B cell (primary cell): ENCODE measurements around the gene ORAI3. TPM values are rescaled to one million over a fixed set of nuclear protein-coding genes. Genes with fewer than 3 reads are reported as not detected.

Source experiments
- ATAC-seq: fragments of 200-7000 bp; cut with Tn5 transposase; one replicate; pipeline ENCODE4 v1.10.0; 2021; ENCODE audit warnings: low read depth, mild to moderate bottlenecking, moderate number of reproducible peaks, moderate library complexity
- CTCF ChIA-PET: fragments of 350-600 bp; sonication (Branson Sonifier 250); formaldehyde crosslinking; loops from one replicate; lab custom pipeline; 2021; ENCODE audit warnings: antibody characterized with exemption, inconsistent platforms; lab: Charles Lee
- POLR2A ChIA-PET: fragments of 350-600 bp; sonication (Branson Sonifier 250); formaldehyde crosslinking; loops from one replicate; lab custom pipeline; 2021; ENCODE audit warnings: antibody characterized with exemption; lab: Charles Lee
- DNase-seq: peaks from one replicate; pipeline ENCODE4 v3.0.0; 2013
- H2AFZ ChIP-seq: 2 replicates; pipeline ENCODE4 v1.6.1; 2012; ENCODE audit warnings: mild to moderate bottlenecking, low read depth, low read length; ENCODE audit not compliant: insufficient read depth, poor library complexity, severe bottlenecking
- H3K27ac ChIP-seq, 2 donors: 1 replicate in 1 of 2; 2 replicates in 1 of 2; pipeline ENCODE4 v1.5.1; 2012 to 2013; ENCODE audit warnings: low read length in 2 of 2, mild to moderate bottlenecking in 2 of 2, moderate library complexity in 1 of 2
- H3K27me3 ChIP-seq, 4 experiments: fragments of 200-600 bp in 1 of 4; sonication (generic) in 1 of 4; replicated peaks in 1 of 4; 1 replicate in 2 of 4; 2 replicates in 2 of 4; pipeline versions ENCODE4 v1.6.1 to v1.7.0; 2013 to 2016; ENCODE audit warnings: low read length in 3 of 4, mild to moderate bottlenecking in 2 of 4, mixed read lengths in 1 of 4, moderate library complexity in 1 of 4; ENCODE audit not compliant: insufficient read depth in 4 of 4, control insufficient read depth in 3 of 4; ENCODE audit errors: control extremely low read depth in 1 of 4
- H3K36me3 ChIP-seq, 2 experiments: replicated peaks in 1 of 2; 1 replicate in 1 of 2; 2 replicates in 1 of 2; pipeline versions ENCODE4 v1.6.1 to v1.7.1; 2013; ENCODE audit warnings: low read length in 1 of 2; ENCODE audit not compliant: insufficient read depth in 2 of 2, control insufficient read depth in 1 of 2; ENCODE audit errors: control extremely low read depth in 1 of 2, extremely low read depth in 1 of 2
- H3K4me1 ChIP-seq, 2 donors: fragments of 200-600 bp in 1 of 2; sonication (generic) in 1 of 2; 1 replicate in 1 of 2; 2 replicates in 1 of 2; pipeline versions ENCODE4 v1.5.1 to v1.6.1; 2013 to 2017; ENCODE audit warnings: low read length in 2 of 2; ENCODE audit not compliant: control insufficient read depth in 2 of 2, insufficient read depth in 2 of 2
- H3K4me2 ChIP-seq: replicated peaks from 2 replicates; pipeline ENCODE3; 2012; ENCODE audit warnings: mild to moderate bottlenecking, low read depth, low read length; ENCODE audit not compliant: poor library complexity, severe bottlenecking
- H3K4me3 ChIP-seq, 5 experiments: fragments of 200-600 bp in 1 of 5; sonication (generic) in 1 of 5; 1 replicate in 3 of 5; 2 replicates in 2 of 5; pipeline versions ENCODE4 v1.5.1 to v1.7.0; 2011 to 2016; ENCODE audit warnings: low read length in 4 of 5, mild to moderate bottlenecking in 4 of 5, low read depth in 2 of 5, control low read depth in 1 of 5, moderate library complexity in 1 of 5; ENCODE audit not compliant: insufficient read depth in 1 of 5; ENCODE audit errors: control extremely low read depth in 1 of 5, extremely low read depth in 1 of 5
- H3K79me2 ChIP-seq: fragments of 200-600 bp; sonication (generic); one replicate; pipeline ENCODE4 v1.6.0; 2016; ENCODE audit warnings: low read length; ENCODE audit not compliant: control insufficient read depth, insufficient read depth
- H3K9ac ChIP-seq: fragments of 200-600 bp; sonication (generic); 2 replicates; pipeline ENCODE4 v1.6.1; 2017; ENCODE audit warnings: mild to moderate bottlenecking, low read length, moderate library complexity
- H3K9me3 ChIP-seq, 3 donors: one replicate each; pipeline versions ENCODE4 v1.6.1 to v1.7.1; 2013; ENCODE audit warnings: low read length in 2 of 3; ENCODE audit not compliant: control insufficient read depth in 2 of 3, insufficient read depth in 1 of 3; ENCODE audit errors: control extremely low read depth in 1 of 3
- H4K20me1 ChIP-seq: 2 replicates; pipeline ENCODE4 v1.6.0; 2012; ENCODE audit warnings: mild to moderate bottlenecking, low read length; ENCODE audit not compliant: insufficient read depth, control insufficient read depth, poor library complexity, severe bottlenecking
- H3K27ac Mint-ChIP-seq: one replicate; pipeline ENCODE4 v1.8.0; 2021; ENCODE audit warnings: mixed read lengths
- H3K27me3 Mint-ChIP-seq: one replicate; pipeline ENCODE4 v1.8.0; 2021; ENCODE audit warnings: mixed read lengths
- H3K4me1 Mint-ChIP-seq: one replicate; pipeline ENCODE4 v1.8.0; 2021; ENCODE audit warnings: mixed read lengths
- H3K4me3 Mint-ChIP-seq: one replicate; pipeline ENCODE4 v1.8.0; 2021; ENCODE audit warnings: mixed read lengths
- H3K9me3 Mint-ChIP-seq: one replicate; pipeline ENCODE4 v1.8.0; 2022; ENCODE audit warnings: mixed read lengths; ENCODE audit not compliant: insufficient read depth
- CTCF ChIP-seq: fragments of 200-600 bp; IDR thresholded peaks from one replicate; pipeline ENCODE4 v1.8.0; 2022; ENCODE audit warnings: antibody characterized with exemption, mild to moderate bottlenecking
- EZH2 ChIP-seq: IDR thresholded peaks from 2 replicates; pipeline ENCODE4 v1.6.1; 2012; ENCODE audit warnings: borderline replicate concordance, low read depth, mild to moderate bottlenecking, moderate library complexity, low read length; ENCODE audit not compliant: insufficient read depth, poor library complexity, severe bottlenecking
- WGBS: methylation state at CpG from one replicate; pipeline ENCODE4 v1.1.5; 2013; ENCODE audit warnings: missing lambda C conversion rate; ENCODE audit not compliant: insufficient coverage; 5-methylcytosine and 5-hydroxymethylcytosine counted together
- intact Hi-C: fragments of 100-400 bp; cut with micrococcal nuclease; formaldehyde crosslinking; loops from one replicate; pipeline ENCODE4 v1.10.0; 2022
- polyA plus RNA-seq: library from polyadenylated mRNA; depleted of rRNA; stranded (reverse); fragments of >200 nt; gene quantifications from 2 replicates; pipeline ENCODE4 v1.2.3, GENCODE V29; 2012
- total RNA-seq, 2 donors: library from RNA; stranded (reverse); fragments of 120-200 nt in 1 of 2; gene quantifications; 1 replicate in 1 of 2; 2 replicates in 1 of 2; pipeline versions ENCODE4 v1.2.3 to v1.2.4, GENCODE V29; 2013 to 2022

The ORAI3 gene
- total and polyA plus RNA-seq, 2 donors (not counting 1 experiment from before 2014, with no cell fraction given): 32.2 to 51.8 TPM

GRCh38 chr16:30944352-30944751, 4.5 kb upstream of the ORAI3 start:
- Histone ChIP-seq H2AFZ (no peak overlapping the region), H4K20me1 (no peaks in the 10 kb centered on the region), H3K4me3 (no peak overlapping the region), H3K27ac (no peak overlapping the region), H3K9ac (no peak overlapping the region), H3K9me3 (no peaks in the 10 kb centered on the region), H3K4me1 (peaks cover 5 to 20% of the 10 kb centered on the region in 2 donors), H3K4me2 (no peak overlapping the region), H3K79me2 (no peaks in the 10 kb centered on the region), H3K27me3 (no peaks in the 10 kb centered on the region), H3K36me3 (peaks cover 0 to 2% of the 10 kb centered on the region in 2 experiments)
- no peak for TF ChIP-seq EZH2
- TF ChIP-seq CTCF: no peak
- no peak overlapping the region for H3K4me3 Mint-ChIP-seq
- H3K27me3 Mint-ChIP-seq: no peaks in the 10 kb centered on the region
- POLR2A ChIA-PET: no interaction called here
- no peaks in the 10 kb centered on the region for H3K9me3 Mint-ChIP-seq
- peaks cover 15% of the 10 kb centered on the region for H3K4me1 Mint-ChIP-seq
- no peak for DNase-seq
- CTCF ChIA-PET: interaction anchor here (1.2 to 1.3 kb wide), 3 partner anchors 9 to 100 kb away, joined by 3 to 6 read pairs (median 3); no protein-coding TSS in a partner anchor
- ATAC-seq: no peak
- peak overlapping the region; percentile 43 for H3K27ac Mint-ChIP-seq
- intact Hi-C loops: no loop called here

GRCh38 chr16:30946671-30947540, 2.0 kb upstream of the ORAI3 start:
- WGBS: 97% methylated on average over 36 of the region's 38 CpGs
- peaks cover 25% of the 10 kb centered on the region for H3K79me2 ChIP-seq
- intact Hi-C loops: loop anchor here (5.0 kb wide), 1 partner anchor 185 kb away; the partner anchor contains the start of genes CFAP119 and RNF40
- DNase-seq: no peak
- Mint-ChIP-seq H3K27ac (peak overlapping the region; percentile 37), H3K4me1 (peaks cover 26% of the 10 kb centered on the region), H3K4me3 (peak overlapping the region; percentile 53), H3K9me3 (no peaks in the 10 kb centered on the region), H3K27me3 (no peaks in the 10 kb centered on the region)
- TF ChIP-seq EZH2 (no peak), CTCF (no peak)
- no peak for ATAC-seq
- H3K9me3 ChIP-seq: no peaks in the 10 kb centered on the region
- H3K4me3 ChIP-seq: no peak overlapping the region
- H3K4me1 ChIP-seq: peaks cover 19 to 37% of the 10 kb centered on the region in 2 donors
- no peaks in the 10 kb centered on the region for H3K27me3 ChIP-seq
- H3K9ac ChIP-seq: no peak overlapping the region
- ChIA-PET CTCF (no interaction called here), POLR2A (no interaction called here)
- no peak overlapping the region for H3K27ac ChIP-seq
- H3K4me2 ChIP-seq: no peak overlapping the region
- H2AFZ ChIP-seq: no peak overlapping the region
- H4K20me1 ChIP-seq: peaks cover 18% of the 10 kb centered on the region
- peaks cover 0 to 6% of the 10 kb centered on the region in 2 experiments for H3K36me3 ChIP-seq
